Stimulated activated memory B cell treated with anti-CD40 and anti-IgM and Interleukin-4, amounts not matched to agents 10 μg/mL and 1 μg/mL and 100 μg/mL, for 72 hours (primary cell): ENCODE measurements around the gene AP2B1.
"Not testable (repeated sequence)": the region's sequence is repeated elsewhere in the genome, so short reads cannot be mapped to it uniquely, and the experiment has no call there.

Experiments used
- ATAC-seq: fragments of 150-1000 bp; cut with Tn5 transposase; 2 replicates; pipeline ENCODE4 v1.10.0; 2021
- H3K27ac Mint-ChIP-seq: one replicate; pipeline ENCODE4 v1.8.0; 2022; ENCODE audit warnings: mild to moderate bottlenecking, mixed read lengths
- H3K27me3 Mint-ChIP-seq: one replicate; pipeline ENCODE4 v1.8.0; 2022; ENCODE audit warnings: mixed read lengths
- H3K36me3 Mint-ChIP-seq: one replicate; pipeline ENCODE4 v1.8.0; 2022; ENCODE audit warnings: mixed read lengths
- H3K4me1 Mint-ChIP-seq: one replicate; pipeline ENCODE4 v1.8.0; 2022; ENCODE audit warnings: mixed read lengths
- H3K4me3 Mint-ChIP-seq: one replicate; pipeline ENCODE4 v1.8.0; 2022; ENCODE audit warnings: mild to moderate bottlenecking, moderate library complexity, mixed read lengths
- H3K9me3 Mint-ChIP-seq: one replicate; pipeline ENCODE4 v1.8.0; 2022; ENCODE audit warnings: mixed read lengths

The AP2B1 gene

DNA sequence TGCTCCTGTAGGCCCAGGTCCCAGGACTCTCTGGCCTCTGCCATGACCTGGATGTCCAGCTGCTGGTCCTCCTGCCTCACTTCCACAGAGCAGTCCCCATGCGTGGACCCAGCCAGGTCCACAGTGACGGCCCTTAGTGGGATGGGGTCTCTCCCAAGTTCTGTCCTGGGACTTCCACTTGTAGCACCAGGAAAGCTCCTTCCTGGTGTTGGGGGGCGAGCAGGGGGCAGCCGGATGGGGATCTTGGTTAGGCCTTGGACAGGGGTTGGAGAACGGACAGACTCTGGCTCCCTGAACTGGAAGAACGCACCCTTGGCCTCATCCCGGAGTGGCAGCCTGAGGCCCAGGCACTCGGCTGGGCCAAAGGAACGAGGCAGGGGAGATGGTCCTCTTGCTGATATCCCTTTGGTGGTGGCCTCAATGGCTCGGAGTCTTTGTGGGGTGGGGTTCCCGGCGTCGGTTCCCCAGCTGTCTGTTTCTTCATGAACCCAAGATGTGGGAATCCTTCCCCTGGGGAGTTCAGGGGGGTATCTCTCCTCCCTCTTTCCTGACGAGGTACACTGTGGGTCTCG lies 158.7 kb downstream of the AP2B1 start:
- peaks cover 83% of the 10 kb centered on the region for H3K27me3 Mint-ChIP-seq
- H3K27ac Mint-ChIP-seq = no peak overlapping the region
- ATAC-seq = no peak
- no peaks in the 10 kb centered on the region for H3K9me3 Mint-ChIP-seq
- peaks cover 33% of the 10 kb centered on the region for H3K4me1 Mint-ChIP-seq
- H3K36me3 Mint-ChIP-seq = no peaks in the 10 kb centered on the region
- H3K4me3 Mint-ChIP-seq = no peak overlapping the region

DNA sequence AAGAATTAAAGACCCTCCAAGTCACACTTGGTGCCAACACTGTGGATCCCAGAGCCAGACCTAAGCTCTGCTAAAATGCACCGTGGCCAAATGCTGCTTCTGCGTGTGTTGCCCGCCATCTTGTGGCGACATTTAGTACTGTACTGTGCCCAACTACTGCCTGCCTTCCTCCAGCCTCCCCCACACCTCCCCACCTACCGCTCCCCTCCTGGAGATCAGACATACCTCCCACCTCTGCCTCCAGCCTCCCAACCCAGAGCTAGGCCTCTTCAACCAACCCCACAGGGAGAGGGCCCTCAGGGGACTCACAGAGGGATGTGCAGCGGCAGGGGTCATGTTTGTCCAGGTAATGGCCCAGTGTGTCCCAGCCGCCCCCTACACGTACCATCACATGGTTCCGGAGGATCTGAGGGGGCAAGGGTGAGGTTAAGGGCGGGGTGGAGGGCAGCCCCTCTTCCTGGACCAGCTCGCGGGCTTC lies 160.5 kb downstream of the AP2B1 start:
- H3K4me1 Mint-ChIP-seq = peaks cover 24% of the 10 kb centered on the region
- H3K27me3 Mint-ChIP-seq = peaks cover 83% of the 10 kb centered on the region
- no peaks in the 10 kb centered on the region for H3K36me3 Mint-ChIP-seq
- no peaks in the 10 kb centered on the region for H3K9me3 Mint-ChIP-seq
- ATAC-seq = peak; percentile 80
- H3K27ac Mint-ChIP-seq = no peak overlapping the region
- no peak overlapping the region for H3K4me3 Mint-ChIP-seq

DNA sequence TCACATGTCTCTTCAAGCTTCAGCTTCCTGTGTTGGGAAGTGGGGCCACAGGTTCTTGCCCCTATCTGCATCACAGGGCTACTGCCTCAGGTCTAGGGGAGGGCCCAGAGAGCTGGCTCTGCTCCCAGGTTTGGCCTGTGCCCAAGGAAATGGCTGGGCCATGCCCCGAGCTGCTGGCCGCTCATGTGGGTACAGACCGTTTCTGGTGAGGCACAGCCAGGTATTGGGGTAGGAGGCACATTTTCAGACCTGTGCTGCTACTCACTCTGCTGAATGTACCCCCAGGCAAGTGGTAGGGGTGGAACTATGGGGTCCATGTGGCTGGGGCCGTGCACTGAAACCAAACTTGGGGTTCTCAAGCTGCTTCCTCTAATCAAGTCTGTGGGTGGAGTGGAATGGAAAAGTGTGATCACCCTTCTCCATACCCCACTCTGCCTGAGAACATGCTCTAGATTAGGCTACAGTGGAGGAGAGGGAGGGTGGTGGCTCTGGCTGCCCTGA lies 161.3 kb downstream of the AP2B1 start:
- ATAC-seq = no peak
- peaks cover 83% of the 10 kb centered on the region for H3K27me3 Mint-ChIP-seq
- H3K36me3 Mint-ChIP-seq = no peaks in the 10 kb centered on the region
- H3K27ac Mint-ChIP-seq = no peak overlapping the region
- H3K4me1 Mint-ChIP-seq = peaks cover 24% of the 10 kb centered on the region
- no peak overlapping the region for H3K4me3 Mint-ChIP-seq
- H3K9me3 Mint-ChIP-seq = no peaks in the 10 kb centered on the region

DNA sequence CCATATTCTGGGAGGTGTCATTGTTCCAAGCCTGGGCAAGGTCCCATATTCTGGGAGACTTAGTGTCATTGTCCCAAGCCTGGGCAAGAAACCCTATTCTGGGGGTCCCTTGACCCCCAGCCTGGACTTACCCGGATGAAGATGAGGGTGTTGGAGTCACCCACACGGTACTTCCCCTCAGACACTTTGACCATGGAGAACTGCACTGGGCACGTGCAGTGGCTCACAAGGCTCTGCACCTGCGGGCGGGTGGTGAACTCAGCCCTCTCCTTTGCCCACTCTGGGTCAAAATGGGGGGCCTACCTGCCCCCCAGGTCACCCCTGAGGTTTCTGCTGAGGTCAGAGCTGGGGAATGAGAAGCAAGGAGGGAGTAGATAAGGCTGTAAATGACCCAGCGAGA lies 161.9 kb downstream of the AP2B1 start:
- peaks cover 24% of the 10 kb centered on the region for H3K4me1 Mint-ChIP-seq
- H3K4me3 Mint-ChIP-seq = no peak overlapping the region
- ATAC-seq = no peak
- no peaks in the 10 kb centered on the region for H3K36me3 Mint-ChIP-seq
- H3K9me3 Mint-ChIP-seq = no peaks in the 10 kb centered on the region
- peaks cover 80% of the 10 kb centered on the region for H3K27me3 Mint-ChIP-seq
- no peak overlapping the region for H3K27ac Mint-ChIP-seq

DNA sequence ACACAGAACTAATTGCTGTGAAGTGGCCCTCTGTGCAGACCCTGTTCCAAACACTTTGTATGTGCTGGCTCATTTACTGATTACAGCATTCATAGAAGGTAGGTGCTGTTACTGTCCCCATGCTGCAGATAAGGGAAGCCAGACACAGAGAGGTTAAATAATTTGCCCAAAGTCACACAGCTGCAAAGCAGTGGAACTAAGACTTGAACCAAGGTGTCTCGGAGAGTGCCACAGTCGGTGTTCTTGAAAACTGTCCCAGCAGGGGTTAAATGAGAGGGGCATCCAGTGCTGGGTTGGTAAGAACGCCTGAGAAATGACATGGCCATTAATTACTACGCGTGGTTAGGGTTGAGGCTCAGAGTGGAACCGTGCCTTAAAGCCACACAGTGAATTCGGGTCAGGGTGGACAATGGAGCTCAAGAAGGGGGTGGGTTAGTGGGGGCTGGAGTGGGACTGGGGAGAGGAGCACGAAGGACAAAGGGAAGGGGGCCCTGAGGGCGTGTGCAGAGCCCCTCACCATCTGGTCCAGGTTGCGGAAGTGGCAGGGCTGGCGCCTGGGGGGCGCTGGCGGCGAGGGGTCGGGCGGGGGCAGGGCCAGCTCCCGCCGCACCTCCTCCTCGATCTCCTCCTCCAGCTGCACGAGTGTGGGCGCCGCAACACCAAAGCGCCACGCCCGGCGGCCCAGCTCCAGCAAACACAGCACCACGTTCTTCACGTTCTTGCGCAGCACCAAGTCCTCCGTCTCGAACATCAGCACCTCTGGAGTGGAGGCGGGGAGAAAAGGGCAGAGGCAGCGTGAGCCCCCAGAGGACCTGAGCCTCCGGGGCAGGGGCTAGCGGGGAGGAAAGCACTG lies 162.7 kb downstream of the AP2B1 start:
- no peaks in the 10 kb centered on the region for H3K36me3 Mint-ChIP-seq
- H3K27me3 Mint-ChIP-seq = peaks cover 72% of the 10 kb centered on the region
- no peak overlapping the region for H3K27ac Mint-ChIP-seq
- peaks cover 24% of the 10 kb centered on the region for H3K4me1 Mint-ChIP-seq
- H3K9me3 Mint-ChIP-seq = no peaks in the 10 kb centered on the region
- no peak overlapping the region for H3K4me3 Mint-ChIP-seq
- ATAC-seq = no peak

DNA sequence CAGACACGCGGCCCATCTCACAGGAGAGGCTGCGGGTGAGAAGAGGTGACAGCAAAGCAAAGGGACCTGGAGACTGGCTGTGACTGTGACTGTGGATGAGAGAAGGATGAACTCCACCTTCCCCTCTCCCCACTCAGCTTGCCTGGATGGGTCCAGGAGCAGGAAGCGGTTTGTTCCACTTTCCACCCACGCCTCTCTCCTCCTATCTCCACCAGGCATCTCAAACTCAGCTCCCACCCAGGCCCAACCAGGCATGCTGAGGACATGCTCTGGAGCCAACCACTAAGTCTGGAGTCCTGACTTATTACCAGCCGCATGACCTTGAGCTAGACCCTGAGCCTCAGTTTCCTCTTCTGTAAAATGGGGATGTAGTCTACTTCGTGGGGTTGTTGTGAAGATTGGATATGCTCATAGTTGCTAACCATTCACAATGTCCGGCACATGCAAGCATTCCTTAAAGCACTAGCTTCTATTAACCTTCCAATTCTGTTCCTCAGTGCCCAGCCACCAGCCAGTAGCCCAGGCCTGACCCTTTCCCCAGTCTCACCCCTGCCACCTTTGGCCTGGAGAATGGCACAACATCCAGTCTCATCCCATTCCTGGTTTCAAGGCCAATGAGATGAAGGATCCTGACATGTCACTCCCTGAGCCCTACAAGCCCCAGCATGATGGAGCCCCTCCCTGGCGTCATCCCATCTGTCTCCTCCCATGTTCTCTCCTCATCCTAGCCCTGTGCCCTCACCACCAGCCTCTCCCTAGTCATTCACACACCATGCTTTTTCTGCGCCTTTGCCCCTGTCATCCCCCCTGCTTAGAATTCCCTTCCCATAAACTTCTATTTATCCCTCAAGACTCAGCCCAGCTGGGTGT lies 163.6 kb downstream of the AP2B1 start:
- peaks cover 24% of the 10 kb centered on the region for H3K4me1 Mint-ChIP-seq
- no peak for ATAC-seq
- H3K36me3 Mint-ChIP-seq = no peaks in the 10 kb centered on the region
- H3K4me3 Mint-ChIP-seq = no peak overlapping the region
- no peak overlapping the region for H3K27ac Mint-ChIP-seq
- peaks cover 71% of the 10 kb centered on the region for H3K27me3 Mint-ChIP-seq
- no peaks in the 10 kb centered on the region for H3K9me3 Mint-ChIP-seq

DNA sequence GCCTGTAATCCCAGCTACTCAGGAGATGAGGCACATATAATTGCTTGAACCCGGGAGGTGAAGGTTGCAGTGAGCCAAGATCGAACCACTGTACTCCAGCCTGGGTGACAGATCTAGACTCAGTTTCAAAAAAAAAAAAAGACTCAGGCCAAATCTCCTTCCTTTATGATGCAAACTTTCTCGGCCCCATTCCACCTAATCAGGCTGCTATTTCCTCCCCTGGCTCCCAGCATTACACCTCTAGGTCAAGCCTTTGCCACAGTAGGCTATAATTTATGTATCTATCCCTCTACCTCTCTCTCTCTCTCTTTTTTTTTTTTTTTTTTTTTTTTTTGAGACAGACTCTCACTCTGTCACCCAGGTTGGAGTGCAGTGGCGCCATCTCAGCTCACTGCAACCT lies 164.4 kb downstream of the AP2B1 start:
- not testable (repeated sequence) for ATAC-seq, H3K36me3 Mint-ChIP-seq, H3K27ac Mint-ChIP-seq, H3K9me3 Mint-ChIP-seq, H3K4me3 Mint-ChIP-seq
- H3K4me1 Mint-ChIP-seq = peaks cover 31% of the 10 kb centered on the region
- H3K27me3 Mint-ChIP-seq = peaks cover 71% of the 10 kb centered on the region

DNA sequence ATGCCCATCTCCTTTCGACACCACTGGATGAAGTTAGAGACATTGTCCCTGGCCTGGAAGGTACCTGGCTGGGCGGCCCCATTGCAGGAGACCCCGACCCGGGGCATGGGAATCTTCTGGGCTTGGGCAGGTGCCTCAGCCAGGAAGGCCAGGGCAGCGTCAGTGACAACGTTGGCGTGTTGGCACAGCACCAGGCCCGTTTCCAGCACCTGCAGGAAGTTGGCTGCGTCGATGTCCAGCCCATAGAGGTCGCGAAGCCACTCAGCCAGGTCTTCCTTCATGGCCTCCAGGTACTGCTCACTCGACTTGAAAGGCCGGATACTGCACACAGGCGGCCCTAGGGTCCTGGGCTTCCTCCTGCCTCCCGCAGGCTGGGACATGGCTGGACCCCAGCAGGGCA lies 165.3 kb downstream of the AP2B1 start:
- Mint-ChIP-seq H3K27me3 (peaks cover 62% of the 10 kb centered on the region), H3K27ac (no peak overlapping the region), H3K9me3 (no peaks in the 10 kb centered on the region), H3K4me3 (no peak overlapping the region), H3K4me1 (peaks cover 26% of the 10 kb centered on the region), H3K36me3 (no peaks in the 10 kb centered on the region)
- no peak for ATAC-seq

DNA sequence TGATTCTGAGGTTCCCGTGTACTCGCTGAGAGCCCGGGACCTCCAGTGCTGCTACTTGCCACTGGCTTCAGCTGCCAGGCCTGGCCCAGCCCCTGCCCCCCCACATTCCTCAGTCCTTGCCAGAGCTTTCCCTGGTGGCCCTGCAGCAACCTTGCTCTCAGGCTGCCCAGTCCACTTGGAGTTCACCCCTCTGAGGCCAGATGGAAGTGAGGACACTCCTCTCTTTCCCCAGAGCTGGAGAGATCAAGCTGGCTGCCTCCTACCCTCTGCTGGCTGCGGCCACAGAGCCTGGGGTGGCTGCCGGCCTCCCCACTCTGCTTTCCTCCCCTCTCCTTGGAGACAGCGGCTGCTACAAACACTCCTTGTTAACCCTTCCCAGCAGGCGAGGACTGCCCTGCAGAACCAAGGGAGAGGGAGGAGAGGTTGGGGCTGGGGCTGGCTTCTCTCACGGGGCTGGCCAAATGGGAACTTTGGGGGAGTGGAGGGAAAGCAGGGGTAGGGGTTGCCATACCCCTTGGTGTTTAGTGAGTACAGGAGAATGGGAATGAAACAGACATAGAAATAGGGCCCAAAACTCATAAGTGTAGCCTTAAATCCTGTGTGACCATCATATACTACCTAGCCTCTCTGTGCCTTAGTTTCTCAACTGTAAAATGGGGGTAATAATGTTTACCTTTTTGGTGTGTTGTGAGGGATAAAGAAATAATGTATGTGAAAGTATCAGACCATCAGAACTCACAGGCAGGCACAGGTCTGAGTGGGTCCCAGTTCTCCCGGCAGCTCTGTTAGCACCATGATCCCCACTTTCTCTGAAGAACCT lies 166.0 kb downstream of the AP2B1 start, which contains the start of gene GAS2L2:
TSS of gene GAS2L2 (minus strand) at position 295 of the 820 bp plus-strand sequence. CDS start 389 bp downstream, outside the sequence.
- peaks cover 23% of the 10 kb centered on the region for H3K4me1 Mint-ChIP-seq
- ATAC-seq = no peak
- no peaks in the 10 kb centered on the region for H3K36me3 Mint-ChIP-seq
- no peak within 1 kb of the TSS for H3K4me3 Mint-ChIP-seq
- H3K27ac Mint-ChIP-seq = no peak within 1 kb of the TSS
- no peaks in the 10 kb centered on the region for H3K9me3 Mint-ChIP-seq
- peaks cover 56% of the 10 kb centered on the region for H3K27me3 Mint-ChIP-seq

DNA sequence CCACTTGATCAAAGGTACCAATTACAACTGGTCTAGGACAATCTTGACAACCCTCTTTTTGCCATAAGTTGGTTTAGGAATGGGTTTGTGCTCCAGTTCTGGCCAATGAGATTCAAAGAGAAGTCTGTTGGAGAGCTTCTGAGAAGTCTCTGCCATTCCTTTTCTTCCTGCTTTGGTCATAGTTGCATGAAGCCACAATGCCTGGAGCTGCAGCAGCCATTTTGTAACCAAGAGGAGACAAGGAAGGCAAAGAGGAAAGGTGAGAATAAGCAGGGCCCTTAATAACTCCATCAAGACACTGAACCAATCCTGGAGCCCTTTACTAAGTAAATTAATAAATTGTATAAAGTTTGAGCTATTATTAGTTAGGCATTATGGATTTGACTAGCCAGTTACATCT lies 170.1 kb downstream of the AP2B1 start:
- Mint-ChIP-seq H3K4me3 (no peak overlapping the region), H3K36me3 (no peaks in the 10 kb centered on the region), H3K27ac (no peak overlapping the region), H3K27me3 (peaks cover 15% of the 10 kb centered on the region), H3K4me1 (peaks cover 7% of the 10 kb centered on the region), H3K9me3 (no peaks in the 10 kb centered on the region)
- ATAC-seq = no peak

DNA sequence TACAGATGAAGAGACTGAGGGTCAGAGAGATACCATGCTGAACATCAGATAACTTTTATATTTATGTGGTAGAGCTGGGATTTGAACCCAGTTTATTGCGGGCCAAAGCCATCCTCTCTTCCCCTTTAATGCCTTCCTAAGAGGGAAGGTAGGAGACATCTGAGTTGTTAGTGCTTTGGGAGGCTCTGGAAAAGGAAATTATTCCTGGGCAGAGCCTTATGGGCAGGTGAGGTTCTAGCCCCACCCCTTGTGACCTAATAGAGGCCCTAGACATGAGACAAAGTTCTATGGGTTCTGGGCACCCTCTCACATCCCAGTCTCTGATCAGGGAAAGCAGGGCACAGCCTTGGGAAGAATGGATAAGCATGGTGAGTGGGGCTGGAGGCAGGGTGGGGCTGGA lies 173.5 kb downstream of the AP2B1 start, which contains the start of gene C17orf50:
TSS of gene C17orf50 (plus strand) at position 301 of the 400 bp plus-strand sequence. CDS start at position 356, 55 bp downstream.
- Mint-ChIP-seq H3K27ac (no peak within 1 kb of the TSS), H3K36me3 (no peaks in the 10 kb centered on the region)

DNA sequence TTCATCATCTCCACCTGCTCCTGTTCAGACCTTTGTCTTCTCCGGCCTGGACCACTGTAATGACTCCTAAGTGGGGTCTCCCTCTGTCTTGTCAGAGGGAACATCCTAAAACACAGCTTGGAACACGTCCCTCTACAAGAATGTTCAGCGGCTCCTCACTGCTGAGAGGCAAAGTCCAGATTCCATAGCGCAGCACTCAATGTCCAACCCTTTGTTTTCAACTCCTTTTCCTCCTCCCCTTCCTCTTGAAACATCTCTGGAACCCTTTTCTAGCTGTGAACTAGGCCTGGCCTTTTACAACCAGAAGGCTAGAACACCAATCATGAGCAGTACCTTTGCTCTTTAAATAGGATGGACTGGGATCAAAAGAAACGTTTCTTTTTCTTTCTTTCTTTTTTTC lies 174.5 kb downstream of the AP2B1 start:
- Mint-ChIP-seq H3K36me3 (no peaks in the 10 kb centered on the region), H3K4me3 (no peak overlapping the region), H3K27ac (no peak overlapping the region), H3K9me3 (no peaks in the 10 kb centered on the region), H3K27me3 (no peaks in the 10 kb centered on the region), H3K4me1 (peaks cover 9% of the 10 kb centered on the region)
- ATAC-seq = no peak

More for the DNA sequence above, 173.5 kb downstream of the AP2B1 start, which contains the start of gene C17orf50:
- no peaks in the 10 kb centered on the region for H3K27me3 Mint-ChIP-seq
- no peak within 1 kb of the TSS for H3K4me3 Mint-ChIP-seq
- no peak for ATAC-seq
- peaks cover 16% of the 10 kb centered on the region for H3K4me1 Mint-ChIP-seq
- H3K9me3 Mint-ChIP-seq = no peaks in the 10 kb centered on the region

DNA sequence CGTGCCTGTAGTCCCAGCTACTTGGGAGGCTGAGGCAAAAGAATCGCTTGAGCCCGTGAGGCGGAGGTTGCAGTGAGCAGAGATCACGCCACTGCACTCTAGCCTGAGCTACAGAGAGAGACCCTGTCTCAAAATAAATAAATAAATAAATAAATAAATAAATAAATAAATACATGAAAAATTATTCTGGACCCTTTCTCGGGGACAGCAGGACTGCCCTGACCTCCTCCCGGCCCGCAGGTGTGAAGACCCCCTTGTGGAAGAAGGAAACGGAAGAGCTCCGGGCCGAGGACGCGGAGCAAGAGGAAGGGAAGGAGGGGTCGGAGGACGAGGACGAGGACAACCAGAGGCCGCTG lies 176.6 kb downstream of the AP2B1 start:
- Mint-ChIP-seq H3K9me3 (no peaks in the 10 kb centered on the region), H3K27ac (no peak overlapping the region), H3K36me3 (no peaks in the 10 kb centered on the region), H3K27me3 (no peaks in the 10 kb centered on the region), H3K4me1 (peaks cover 9% of the 10 kb centered on the region), H3K4me3 (peak overlapping the region; percentile 94)
- ATAC-seq = no peak
